Bronchial epithelial cell (primary cell): ENCODE measurements around the gene OPHN1. TPM values are rescaled to one million over a fixed set of nuclear protein-coding genes. Genes with fewer than 3 reads are reported as not detected.

ENCODE experiments used
- DNase-seq: peaks from one replicate; pipeline ENCODE4 v3.0.0-alpha.2; 2010; ENCODE audit warnings: low read depth
- FAIRE-seq: peaks from 2 replicates; lab custom pipeline; 2011; peaks lifted over from hg19 to GRCh38; lab: Jason Lieb, UNC
- H3K27me3 ChIP-seq: 2 replicates; pipeline ENCODE4 v1.5.1; 2011; ENCODE audit warnings: low read length; ENCODE audit not compliant: control insufficient read depth, insufficient read depth
- H3K36me3 ChIP-seq: 2 replicates; pipeline ENCODE4 v1.5.1; 2011; ENCODE audit warnings: low read length; ENCODE audit not compliant: control insufficient read depth, insufficient read depth
- H3K4me3 ChIP-seq: 2 replicates; pipeline ENCODE4 v1.5.1; 2011; ENCODE audit warnings: mild to moderate bottlenecking, low read depth, low read length, control low read depth
- CTCF ChIP-seq: IDR thresholded peaks from 2 replicates; pipeline ENCODE4 v1.5.1; 2011; ENCODE audit warnings: mild to moderate bottlenecking, moderate library complexity, low read length, control low read depth, inconsistent platforms; ENCODE audit not compliant: insufficient read depth, severe bottlenecking
- total RNA-seq: library from RNA; depleted of rRNA; stranded (reverse); fragments of >200 nt; gene quantifications from 2 replicates; pipeline ENCODE4 v1.2.1, GENCODE V29; 2014

Gene OPHN1
- total RNA-seq, 1 donor from 2014 or later = 3.2 TPM

- no peak for FAIRE-seq
- H3K4me3 ChIP-seq = no peak overlapping the region
- no peak for TF ChIP-seq CTCF
- DNase-seq = peak; percentile 92
- H3K36me3 ChIP-seq = no peaks in the 10 kb centered on the region
- no peaks in the 10 kb centered on the region for H3K27me3 ChIP-seq
These were observed 125.5 kb downstream of the OPHN1 start for GRCh38 chrX:68307769-68308168.

- FAIRE-seq (no peak), DNase-seq (no peak)
- Histone ChIP-seq H3K36me3 (no peaks in the 10 kb centered on the region), H3K27me3 (no peaks in the 10 kb centered on the region), H3K4me3 (no peak overlapping the region)
- no peak for TF ChIP-seq CTCF
These were observed 128.7 kb downstream of the OPHN1 start for GRCh38 chrX:68304602-68305001.

DNA sequence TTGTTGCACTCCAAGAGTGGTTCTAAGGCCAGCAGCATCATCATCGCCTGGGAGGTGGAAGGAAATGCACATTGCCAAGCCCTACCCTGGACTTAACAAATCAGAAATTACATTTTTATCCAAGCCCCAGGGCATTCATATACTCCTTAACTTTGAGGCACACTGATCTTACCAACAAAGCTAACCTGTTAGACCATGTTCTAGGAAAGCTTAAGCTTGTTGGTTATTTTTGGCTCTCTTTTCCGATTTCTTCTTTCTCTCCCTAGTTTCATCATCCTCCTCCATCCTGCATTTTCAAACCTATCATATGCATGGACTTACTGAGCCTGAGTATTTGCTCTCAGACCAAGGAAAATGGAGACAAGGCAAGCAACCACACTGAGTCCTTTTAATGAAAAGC, 133.4 kb downstream of the OPHN1 start:
- FAIRE-seq (no peak), DNase-seq (no peak)

DNA sequence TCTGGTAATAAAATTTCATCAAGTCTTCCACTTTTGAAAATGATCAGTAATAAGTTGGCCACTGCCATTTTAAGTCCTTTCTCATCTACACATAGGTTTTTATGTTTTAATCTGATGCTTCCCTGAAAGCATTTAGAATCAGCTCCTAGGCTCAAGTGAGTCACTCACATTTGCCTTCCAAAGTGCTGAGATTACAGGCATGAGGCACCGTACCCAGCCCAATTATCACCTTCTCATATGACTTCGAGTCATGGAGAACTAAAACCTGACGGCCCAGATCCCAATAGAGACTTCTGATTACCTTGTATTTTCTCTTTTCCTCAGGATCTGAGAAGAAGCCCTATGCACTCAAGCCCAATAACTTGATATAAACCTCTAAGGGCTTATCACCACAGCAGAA, 140.8 kb downstream of the OPHN1 start:
- FAIRE-seq (no peak), DNase-seq (peak; percentile 74)
- no peak for TF ChIP-seq CTCF
- no peaks in the 10 kb centered on the region for H3K36me3 ChIP-seq
- no peaks in the 10 kb centered on the region for H3K27me3 ChIP-seq
- H3K4me3 ChIP-seq = no peak overlapping the region

More for the DNA sequence above, 133.4 kb downstream of the OPHN1 start:
- Histone ChIP-seq H3K27me3 (no peaks in the 10 kb centered on the region), H3K4me3 (no peak overlapping the region), H3K36me3 (no peaks in the 10 kb centered on the region)
- no peak for TF ChIP-seq CTCF

DNA sequence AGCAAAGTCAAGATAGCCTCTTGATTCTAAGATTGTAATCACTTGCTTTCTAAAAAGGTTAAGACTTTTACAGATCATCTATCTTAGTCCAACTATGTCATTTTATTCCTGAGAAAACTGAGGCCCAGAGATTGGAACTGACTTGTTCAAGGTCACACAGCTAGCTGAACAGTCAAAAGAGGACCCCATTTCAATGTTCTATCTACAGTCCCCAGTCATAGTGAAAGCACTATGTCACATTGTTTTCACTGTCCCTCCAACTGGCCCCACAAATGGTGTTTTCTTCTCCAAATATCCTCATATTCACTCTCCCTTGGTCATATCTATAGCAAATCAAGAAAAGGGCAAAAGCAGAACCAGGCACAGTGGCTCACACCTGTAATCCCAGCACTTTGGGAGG, 145.2 kb downstream of the OPHN1 start:
- no peaks in the 10 kb centered on the region for H3K36me3 ChIP-seq
- DNase-seq (no peak), FAIRE-seq (no peak)
- no peak overlapping the region for H3K4me3 ChIP-seq
- no peak for TF ChIP-seq CTCF
- H3K27me3 ChIP-seq = no peaks in the 10 kb centered on the region

GRCh38 chrX:68287419-68287818, 145.9 kb downstream of the OPHN1 start:
- no peaks in the 10 kb centered on the region for H3K36me3 ChIP-seq
- H3K4me3 ChIP-seq = no peak overlapping the region
- no peak for TF ChIP-seq CTCF
- no peaks in the 10 kb centered on the region for H3K27me3 ChIP-seq
- no peak for FAIRE-seq
- DNase-seq = no peak
